Activated CD4-positive, alpha-beta memory T cell treated with anti-CD3 and anti-CD28 coated beads, Interleukin-2, amount 10 ng/mL, durations not matched to agents 7 days and 5 days (primary cell): Measurements from ENCODE around the gene TNFRSF18. TPM values are rescaled to one million over a fixed set of nuclear protein-coding genes. Genes with fewer than 3 reads are reported as not detected.
"Not testable (repeated sequence)": the region's sequence is repeated elsewhere in the genome, so short reads cannot be mapped to it uniquely, and the experiment has no call there.

ENCODE experiments used
- CTCF ChIA-PET: fragments of 350-600 bp; sonication (Branson Sonifier 250); formaldehyde crosslinking; loops from one replicate; lab custom pipeline; 2021; ENCODE audit warnings: antibody characterized with exemption, inconsistent platforms; lab: Charles Lee
- POLR2A ChIA-PET: fragments of 350-600 bp; sonication (Branson Sonifier 250); formaldehyde crosslinking; loops from one replicate; lab custom pipeline; 2021; ENCODE audit warnings: antibody characterized with exemption; lab: Charles Lee
- DNase-seq: peaks from one replicate; pipeline ENCODE4 v3.0.0-alpha.2; 2020
- H3K27ac Mint-ChIP-seq: one replicate; pipeline ENCODE4 v1.8.0; 2021; ENCODE audit warnings: mild to moderate bottlenecking, mixed read lengths
- H3K27me3 Mint-ChIP-seq: one replicate; pipeline ENCODE4 v1.8.0; 2021; ENCODE audit warnings: mixed read lengths
- H3K36me3 Mint-ChIP-seq: one replicate; pipeline ENCODE4 v1.8.0; 2021; ENCODE audit warnings: low read depth, mixed read lengths
- H3K4me1 Mint-ChIP-seq: one replicate; pipeline ENCODE4 v1.8.0; 2021; ENCODE audit warnings: mixed read lengths
- H3K4me3 Mint-ChIP-seq: one replicate; pipeline ENCODE4 v1.8.0; 2021; ENCODE audit warnings: mild to moderate bottlenecking, mixed read lengths
- H3K9me3 Mint-ChIP-seq: one replicate; pipeline ENCODE4 v1.8.0; 2021; ENCODE audit warnings: mixed read lengths
- total RNA-seq, 2 experiments: library from RNA; stranded (reverse); gene quantifications; one replicate each; pipeline ENCODE4 v1.2.3, GENCODE V29; 2021

TNFRSF18 gene
- total RNA-seq, 2 experiments from 2014 or later = 115 to 116 TPM

DNA sequence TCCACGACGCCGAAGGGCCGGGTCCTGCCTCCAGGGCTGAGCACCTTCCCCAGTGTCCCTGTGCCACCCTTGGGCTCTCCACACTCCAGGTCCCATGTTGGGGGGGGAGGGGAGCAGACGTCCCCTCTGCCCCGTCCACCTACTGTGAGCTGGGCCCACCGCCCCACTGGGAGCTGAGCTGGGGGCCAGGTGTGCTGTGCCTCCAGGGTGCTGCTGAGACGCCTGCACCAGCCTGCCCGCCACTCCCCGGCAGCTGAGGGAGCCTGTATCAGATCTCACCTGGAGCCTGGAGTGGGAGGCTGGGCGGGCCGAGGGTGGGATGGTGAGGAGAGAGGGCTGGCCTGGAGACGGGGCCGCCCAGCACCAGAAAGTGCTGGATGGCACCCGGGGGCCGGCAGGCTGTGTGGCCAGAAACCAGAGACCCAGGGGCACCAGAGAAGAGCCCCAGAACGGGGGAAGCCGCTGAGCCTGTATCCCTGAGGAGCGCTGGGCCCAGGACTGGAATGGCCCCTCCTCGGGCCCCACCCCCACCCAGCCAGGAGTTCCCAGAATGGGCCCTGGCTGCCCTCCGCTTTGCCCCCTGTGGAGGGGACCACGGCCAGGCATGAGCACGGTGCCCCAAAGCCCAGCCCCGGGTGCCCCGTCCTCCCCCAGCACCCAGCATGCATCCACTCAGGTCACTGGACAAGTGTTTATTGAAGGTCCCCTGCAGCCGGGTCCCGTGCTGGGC, 3.4 kb downstream of the TNFRSF18 start:
- H3K27ac Mint-ChIP-seq = no peak overlapping the region
- POLR2A ChIA-PET = no interaction called here
- no peaks in the 10 kb centered on the region for H3K9me3 Mint-ChIP-seq
- H3K4me1 Mint-ChIP-seq = peaks cover 26% of the 10 kb centered on the region
- H3K36me3 Mint-ChIP-seq = no peaks in the 10 kb centered on the region
- no peak for DNase-seq
- H3K27me3 Mint-ChIP-seq = no peaks in the 10 kb centered on the region
- CTCF ChIA-PET = no interaction called here
- H3K4me3 Mint-ChIP-seq = no peak overlapping the region

- POLR2A ChIA-PET = interaction anchor here (0.5 to 1.1 kb wide), 2 partner anchors 12 to 13 kb away, joined by 4 to 7 read pairs; no protein-coding TSS in a partner anchor
- peak overlapping the region; percentile 58 for H3K27ac Mint-ChIP-seq
- H3K4me1 Mint-ChIP-seq = peaks cover 15% of the 10 kb centered on the region
- H3K9me3 Mint-ChIP-seq = no peaks in the 10 kb centered on the region
- H3K27me3 Mint-ChIP-seq = no peaks in the 10 kb centered on the region
- CTCF ChIA-PET = no interaction called here
- peak; percentile 80 for DNase-seq
- no peaks in the 10 kb centered on the region for H3K36me3 Mint-ChIP-seq
- H3K4me3 Mint-ChIP-seq = peak overlapping the region; percentile 16
Observed at GRCh38 chr1:1200876-1201810, 5.2 kb downstream of the TNFRSF18 start.

- POLR2A ChIA-PET = interaction anchor here (0.5 to 1.1 kb wide), 3 partner anchors 12 to 31 kb away, joined by 3 to 7 read pairs (median 4); no protein-coding TSS in a partner anchor
- Mint-ChIP-seq H3K4me1 (peaks cover 12% of the 10 kb centered on the region), H3K36me3 (no peaks in the 10 kb centered on the region), H3K4me3 (peak overlapping the region; percentile 17), H3K9me3 (no peaks in the 10 kb centered on the region), H3K27ac (peak overlapping the region; percentile 58), H3K27me3 (no peaks in the 10 kb centered on the region)
- DNase-seq = no peak
- CTCF ChIA-PET = no interaction called here
Observed at GRCh38 chr1:1199961-1200875, 6.2 kb downstream of the TNFRSF18 start.

GRCh38 chr1:1199141-1199960, 7.0 kb downstream of the TNFRSF18 start:
- peaks cover 7% of the 10 kb centered on the region for H3K36me3 Mint-ChIP-seq
- peak overlapping the region; percentile 44 for H3K27ac Mint-ChIP-seq
- peaks cover 6% of the 10 kb centered on the region for H3K27me3 Mint-ChIP-seq
- H3K9me3 Mint-ChIP-seq = peaks cover 5% of the 10 kb centered on the region
- no peak for DNase-seq
- peak overlapping the region; percentile 17 for H3K4me3 Mint-ChIP-seq
- peaks cover 12% of the 10 kb centered on the region for H3K4me1 Mint-ChIP-seq
- ChIA-PET CTCF (no interaction called here), POLR2A (interaction anchor here (0.7 kb wide), 1 partner anchor 32 kb away, joined by 3 read pairs; no protein-coding TSS in a partner anchor)

DNA sequence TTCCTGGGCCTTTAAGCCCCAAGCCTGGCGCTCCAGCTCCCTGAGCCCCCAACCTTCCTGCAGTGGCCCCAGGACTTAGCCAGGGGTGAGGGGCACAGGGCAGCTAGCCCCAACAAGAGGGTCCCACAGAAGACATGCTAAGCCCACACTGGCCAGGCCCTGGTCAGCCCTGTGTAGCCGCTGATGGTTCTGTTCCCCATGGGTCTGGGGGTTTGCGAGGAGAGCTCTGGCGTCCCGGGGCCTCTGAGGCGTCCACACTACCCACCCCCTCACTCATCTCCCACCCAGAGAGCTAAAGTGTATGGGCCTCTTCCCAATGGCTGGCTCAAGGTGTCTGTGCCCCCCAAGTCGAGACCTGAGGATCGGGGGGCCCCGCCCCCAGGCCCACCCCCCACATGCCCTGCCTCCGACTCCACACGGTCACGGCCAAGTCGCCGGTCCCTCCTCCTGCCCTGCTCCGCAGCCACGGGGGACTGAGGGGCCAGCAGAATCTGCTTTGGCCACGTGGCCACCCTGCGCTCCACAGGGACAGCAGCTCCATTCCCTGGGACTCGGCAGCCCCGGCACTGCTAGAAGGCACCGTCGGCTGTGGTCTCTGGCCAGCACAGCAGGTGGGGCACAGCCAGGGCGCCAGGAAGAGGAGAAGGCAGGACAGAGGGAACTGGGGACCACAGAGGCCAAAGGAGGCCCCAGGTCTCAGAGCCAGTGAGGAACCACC, 7.8 kb downstream of the TNFRSF18 start:
- Mint-ChIP-seq H3K4me1 (peaks cover 12% of the 10 kb centered on the region), H3K27me3 (peaks cover 8% of the 10 kb centered on the region), H3K4me3 (no peak overlapping the region), H3K9me3 (peaks cover 6% of the 10 kb centered on the region), H3K27ac (no peak overlapping the region), H3K36me3 (peaks cover 7% of the 10 kb centered on the region)
- ChIA-PET POLR2A (no interaction called here), CTCF (no interaction called here)
- DNase-seq = no peak

DNA sequence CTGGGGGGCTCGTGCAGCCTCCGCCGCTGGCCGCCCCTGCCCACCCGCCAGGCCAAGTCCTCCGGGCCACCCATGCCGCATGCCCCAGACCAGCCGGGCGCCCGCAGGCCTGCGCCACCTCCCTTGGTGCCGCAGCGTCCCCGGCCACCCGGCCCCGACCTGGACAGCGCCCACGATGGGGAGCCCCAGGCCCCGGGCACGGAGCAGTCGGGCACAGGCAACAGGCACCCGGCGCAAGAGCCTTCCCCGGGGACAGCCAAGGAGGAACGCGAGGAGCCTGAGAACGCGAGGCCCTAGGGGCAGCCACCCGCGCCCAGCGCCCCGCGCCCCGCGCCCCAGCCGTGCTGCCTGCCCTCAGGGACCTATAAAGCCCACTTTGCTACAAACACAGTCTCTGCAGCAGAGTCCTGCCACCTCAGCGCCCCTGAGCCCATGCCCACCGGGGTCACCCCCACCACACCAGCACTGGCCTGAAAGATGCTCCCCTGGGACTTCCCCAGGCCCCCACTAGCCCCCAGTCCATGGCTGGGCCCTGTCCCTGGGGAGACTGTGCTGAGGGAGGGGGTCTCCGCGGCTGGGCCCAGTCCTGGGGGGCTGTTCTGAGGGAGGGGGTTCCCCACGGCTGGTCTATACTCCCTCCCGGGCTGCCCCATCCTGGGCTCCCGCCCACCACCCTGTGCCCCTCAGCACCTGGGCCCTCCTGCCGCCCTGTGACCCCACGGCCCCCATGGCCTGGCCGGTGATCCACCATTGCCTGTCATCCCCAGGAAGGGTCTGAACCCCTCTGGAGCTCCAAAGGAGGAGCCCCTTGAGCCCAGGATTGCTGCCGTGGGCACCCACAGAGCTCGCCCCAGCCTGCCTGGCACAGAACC, 8.6 kb downstream of the TNFRSF18 start:
- H3K4me1 Mint-ChIP-seq = peaks cover 12% of the 10 kb centered on the region
- peaks cover 7% of the 10 kb centered on the region for H3K36me3 Mint-ChIP-seq
- no peak overlapping the region for H3K27ac Mint-ChIP-seq
- ChIA-PET POLR2A (no interaction called here), CTCF (no interaction called here)
- peaks cover 8% of the 10 kb centered on the region for H3K27me3 Mint-ChIP-seq
- no peak overlapping the region for H3K4me3 Mint-ChIP-seq
- H3K9me3 Mint-ChIP-seq = peaks cover 6% of the 10 kb centered on the region
- no peak for DNase-seq

DNA sequence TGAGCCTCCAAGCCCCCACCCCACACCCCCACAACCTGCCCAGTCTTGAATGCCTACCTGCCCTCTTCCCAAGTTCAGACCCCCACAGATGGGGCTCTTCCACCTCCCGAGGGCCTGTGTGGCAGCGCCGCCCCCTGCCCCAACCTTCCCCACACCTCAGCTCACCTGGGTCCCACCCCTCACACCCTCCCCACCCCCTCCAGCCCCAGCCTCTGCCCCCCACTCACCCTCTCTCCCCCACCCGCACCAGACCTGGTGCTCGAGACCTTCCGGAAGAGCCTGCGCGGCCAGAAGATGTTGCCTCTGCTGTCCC, 9.2 kb downstream of the TNFRSF18 start:
- CTCF ChIA-PET = no interaction called here
- no peak overlapping the region for H3K4me3 Mint-ChIP-seq
- H3K4me1 Mint-ChIP-seq = peaks cover 12% of the 10 kb centered on the region
- no peak for DNase-seq
- H3K9me3 Mint-ChIP-seq = peaks cover 7% of the 10 kb centered on the region
- POLR2A ChIA-PET = no interaction called here
- H3K36me3 Mint-ChIP-seq = peaks cover 7% of the 10 kb centered on the region
- peaks cover 10% of the 10 kb centered on the region for H3K27me3 Mint-ChIP-seq
- H3K27ac Mint-ChIP-seq = no peak overlapping the region

GRCh38 chr1:1196431-1197187, 9.8 kb downstream of the TNFRSF18 start:
- H3K27ac Mint-ChIP-seq = no peak overlapping the region
- DNase-seq = no peak
- ChIA-PET CTCF (interaction anchor here (1.2 kb wide), 1 partner anchor 74 kb away, joined by 4 read pairs; no protein-coding TSS in a partner anchor), POLR2A (no interaction called here)
- peaks cover 14% of the 10 kb centered on the region for H3K27me3 Mint-ChIP-seq
- H3K9me3 Mint-ChIP-seq = peaks cover 11% of the 10 kb centered on the region
- H3K36me3 Mint-ChIP-seq = peaks cover 7% of the 10 kb centered on the region
- no peak overlapping the region for H3K4me3 Mint-ChIP-seq
- peaks cover 12% of the 10 kb centered on the region for H3K4me1 Mint-ChIP-seq

- DNase-seq, H3K4me3 Mint-ChIP-seq, POLR2A ChIA-PET, H3K27ac Mint-ChIP-seq, H3K36me3 Mint-ChIP-seq: not testable (repeated sequence)
- Mint-ChIP-seq H3K4me1 (peaks cover 11% of the 10 kb centered on the region), H3K9me3 (peaks cover 11% of the 10 kb centered on the region), H3K27me3 (peaks cover 14% of the 10 kb centered on the region)
- CTCF ChIA-PET = interaction anchor here (1.2 kb wide), 1 partner anchor 73 kb away, joined by 4 read pairs; no protein-coding TSS in a partner anchor
Observed at GRCh38 chr1:1195726-1196125, 10.7 kb downstream of the TNFRSF18 start.

- CTCF ChIA-PET = interaction anchor here (1.1 kb wide), 1 partner anchor 73 kb away, joined by 3 read pairs; no protein-coding TSS in a partner anchor
- Mint-ChIP-seq H3K27ac (no peak overlapping the region), H3K27me3 (peaks cover 16% of the 10 kb centered on the region), H3K4me1 (peaks cover 2% of the 10 kb centered on the region), H3K4me3 (no peak overlapping the region), H3K9me3 (peaks cover 11% of the 10 kb centered on the region), H3K36me3 (peaks cover 7% of the 10 kb centered on the region)
- POLR2A ChIA-PET = interaction anchor here (0.8 kb wide), 1 partner anchor 22 kb away, joined by 3 read pairs; no protein-coding TSS in a partner anchor
- DNase-seq = no peak
Observed at GRCh38 chr1:1194723-1195122, 11.7 kb downstream of the TNFRSF18 start.
